Cortex of kidney (tissue), 1 donor: ENCODE measurements around the gene VEGFB.

Source experiments
- DNase-seq: peaks from one replicate; lab custom pipeline; 2025; lab: John Stamatoyannopoulos, UW

Gene VEGFB

GRCh38 chr11:64284048-64284961 lies 49.9 kb downstream of the VEGFB start, which contains the start of gene BAD:
Gene BAD (minus strand): TSS chr11:64284665. CDS start chr11:64284368, 297 bp downstream.
- peak; percentile 89 for DNase-seq

- DNase-seq, result peak; percentile 75
Measured at GRCh38 chr11:64284962-64285884, 50.8 kb downstream of the VEGFB start, which contains the start of gene GPR137. Gene GPR137 (plus strand): TSS chr11:64285848. CDS start chr11:64286525, 677 bp downstream.

GRCh38 chr11:64285885-64286800 lies 51.8 kb downstream of the VEGFB start:
- DNase-seq, result no peak

GRCh38 chr11:64286801-64287159 lies 52.4 kb downstream of the VEGFB start:
- no peak for DNase-seq

DNA sequence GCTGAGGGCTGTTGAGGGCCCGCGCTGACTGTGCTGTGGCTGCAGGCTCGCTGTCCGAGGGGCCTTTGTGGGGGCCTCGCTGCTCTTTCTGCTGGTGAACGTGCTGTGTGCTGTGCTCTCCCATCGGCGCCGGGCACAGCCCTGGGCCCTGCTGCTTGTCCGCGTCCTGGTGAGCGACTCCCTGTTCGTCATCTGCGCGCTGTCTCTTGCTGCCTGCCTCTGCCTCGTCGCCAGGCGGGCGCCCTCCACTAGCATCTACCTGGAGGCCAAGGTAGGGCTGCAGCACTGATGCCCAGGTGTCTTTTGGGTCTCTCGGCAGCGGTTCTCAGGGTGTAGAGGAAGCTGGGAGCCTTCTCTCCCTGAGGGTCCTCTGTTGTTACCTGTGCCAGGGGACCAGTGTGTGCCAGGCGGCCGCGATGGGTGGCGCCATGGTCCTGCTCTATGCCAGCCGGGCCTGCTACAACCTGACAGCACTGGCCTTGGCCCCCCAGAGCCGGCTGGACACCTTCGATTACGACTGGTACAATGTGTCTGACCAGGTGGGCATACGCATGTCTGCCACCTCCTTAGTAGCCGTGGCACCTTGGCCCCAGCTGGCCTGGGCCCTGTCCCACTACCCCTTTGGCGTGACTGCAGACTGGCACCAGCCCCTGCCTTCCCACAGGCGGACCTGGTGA lies 53.4 kb downstream of the VEGFB start:
- DNase-seq, result no peak

GRCh38 chr11:64288353-64288750 lies 54.0 kb downstream of the VEGFB start:
- no peak for DNase-seq
